Thoracic aorta (tissue), 2 donors: Measurements from ENCODE around the gene CEP112. TPM values are rescaled to one million over a fixed set of nuclear protein-coding genes. Genes with fewer than 3 reads are reported as not detected.

ENCODE experiments used
- ATAC-seq: fragments of 150-250 bp; one replicate; pipeline ENCODE4 v1.8.0; 2017; ENCODE audit warnings: low read depth; ENCODE audit not compliant: insufficient number of reproducible peaks, low FRiP score
- DNase-seq: peaks from one replicate; pipeline ENCODE4 v3.0.0-alpha.2; 2020; ENCODE audit warnings: low spot score
- H3K27ac ChIP-seq, 2 donors: fragments of 200-600 bp; sonication (generic); 1 replicate in 1 of 2; 2 replicates in 1 of 2; pipeline ENCODE4 v1.5.1; 2016; ENCODE audit warnings: mild to moderate bottlenecking in 2 of 2, moderate library complexity in 2 of 2
- H3K27me3 ChIP-seq: fragments of 200-600 bp; sonication (generic); replicated peaks from 2 replicates; pipeline ENCODE4 v1.6.0; 2016; ENCODE audit warnings: mild to moderate bottlenecking; ENCODE audit not compliant: insufficient read depth
- H3K36me3 ChIP-seq: fragments of 200-600 bp; sonication (generic); one replicate; pipeline ENCODE4 v1.5.1; 2016
- H3K4me1 ChIP-seq, 2 donors: fragments of 200-600 bp; sonication (generic); 1 replicate in 1 of 2; 2 replicates in 1 of 2; pipeline versions ENCODE4 v1.5.1 to v1.6.0; 2016; ENCODE audit warnings: low read depth in 2 of 2, mild to moderate bottlenecking in 1 of 2; ENCODE audit not compliant: control insufficient read depth in 1 of 2
- H3K4me3 ChIP-seq: fragments of 200-600 bp; sonication (generic); 2 replicates; pipeline ENCODE4 v1.5.1; 2016; ENCODE audit warnings: mild to moderate bottlenecking
- H3K9me3 ChIP-seq: fragments of 200-600 bp; sonication (generic); 2 replicates; pipeline ENCODE4 v1.5.1; 2016
- CTCF ChIP-seq: fragments of 200-600 bp; sonication (generic); IDR thresholded peaks from one replicate; pipeline ENCODE4 v1.5.1; 2019; ENCODE audit warnings: antibody characterized with exemption
- total RNA-seq, 2 donors: library from RNA; depleted of rRNA; stranded (reverse); fragments of >200 nt; gene quantifications; one replicate each; pipeline versions ENCODE4 v1.1.0 to v1.2.3, GENCODE V29; 2016

Gene CEP112
- total RNA-seq, 2 donors from 2014 or later: 13.4 to 19.0 TPM

DNA sequence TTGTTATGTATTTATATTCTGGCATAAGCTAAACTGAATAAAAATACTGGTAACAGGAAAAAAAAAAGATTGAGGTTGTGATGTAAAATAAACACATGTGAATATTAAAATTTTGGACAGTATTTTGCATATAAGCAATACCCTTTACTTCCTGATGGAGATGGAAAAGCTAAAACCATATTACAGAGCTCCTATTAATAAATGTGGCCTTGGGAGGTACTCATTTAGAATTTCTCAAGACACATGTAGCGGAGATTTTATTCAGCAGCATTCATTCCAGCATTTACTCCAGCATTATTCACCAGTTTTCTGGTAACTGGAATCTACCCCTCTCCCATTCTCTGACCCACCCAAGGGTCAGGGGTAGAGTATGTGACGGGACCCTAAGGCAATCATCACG is 536.2 kb downstream of the CEP112 start:
- no peaks in the 10 kb centered on the region for H3K36me3 ChIP-seq
- ATAC-seq: no peak
- no peak for TF ChIP-seq CTCF
- no peaks in the 10 kb centered on the region for H3K9me3 ChIP-seq
- H3K27me3 ChIP-seq: no peaks in the 10 kb centered on the region
- no peak overlapping the region for H3K27ac ChIP-seq
- DNase-seq: no peak
- no peaks in the 10 kb centered on the region for H3K4me1 ChIP-seq
- H3K4me3 ChIP-seq: no peak overlapping the region

DNA sequence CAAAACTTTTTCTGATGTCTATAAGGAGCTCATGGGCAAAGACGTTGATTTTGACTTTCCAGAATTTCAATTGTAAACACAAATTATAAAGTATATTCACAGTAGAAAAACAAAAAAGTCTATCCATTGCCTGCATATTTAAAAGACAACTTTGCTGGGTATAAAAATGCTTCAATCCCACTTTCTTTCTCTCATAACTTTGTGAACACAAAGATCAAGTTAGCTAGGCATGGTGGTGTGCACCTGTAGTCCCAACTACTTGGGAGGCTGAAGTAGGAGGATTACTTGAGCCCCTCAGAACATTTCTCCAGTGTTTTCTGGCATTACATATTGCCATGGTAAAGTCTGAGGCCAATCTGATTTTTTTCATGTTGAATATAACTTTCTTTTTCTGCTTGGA is 547.4 kb downstream of the CEP112 start:
- Histone ChIP-seq H3K27me3 (no peaks in the 10 kb centered on the region), H3K9me3 (peaks cover 5% of the 10 kb centered on the region), H3K4me1 (no peaks in the 10 kb centered on the region), H3K27ac (no peak overlapping the region), H3K4me3 (no peak overlapping the region), H3K36me3 (no peaks in the 10 kb centered on the region)
- DNase-seq (no peak), ATAC-seq (no peak)
- no peak for TF ChIP-seq CTCF

DNA sequence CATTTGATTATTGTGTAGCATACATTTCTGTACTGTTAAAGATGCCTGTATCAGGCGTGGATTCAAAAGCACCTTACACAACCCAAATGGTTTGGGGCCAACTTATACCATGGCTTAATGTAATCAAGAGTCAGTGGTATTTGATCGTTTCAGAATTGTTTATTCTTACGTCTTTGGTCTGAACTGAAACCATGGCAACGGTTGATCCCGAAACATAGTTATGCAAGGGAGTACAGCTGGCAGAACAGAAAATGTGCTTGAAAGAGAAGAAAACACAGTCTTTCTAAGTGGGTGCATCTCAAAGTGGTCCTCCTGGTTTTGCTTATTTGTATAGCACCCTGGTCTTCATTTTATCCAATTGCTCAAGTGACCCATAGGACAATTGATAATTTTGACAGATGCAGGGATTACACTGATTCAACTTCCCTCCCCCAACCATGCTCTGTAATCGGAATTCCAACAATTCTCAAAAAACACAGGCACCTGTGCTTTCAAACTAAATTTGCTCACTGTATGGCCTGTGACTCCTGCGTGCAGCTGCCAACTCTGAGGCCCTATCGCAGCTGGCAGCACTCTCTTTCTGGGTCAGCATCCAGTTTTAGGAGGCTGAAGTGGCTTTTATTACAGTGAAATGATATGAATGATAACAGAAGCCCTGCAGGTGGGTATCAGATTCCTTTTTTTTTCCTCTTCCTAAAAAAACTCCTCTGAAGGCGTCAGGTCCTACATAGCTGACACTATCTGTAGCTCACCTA is 553.5 kb downstream of the CEP112 start:
- ATAC-seq: no peak
- no peaks in the 10 kb centered on the region for H3K27me3 ChIP-seq

GRCh38 chr17:65637786-65638185 is 554.1 kb downstream of the CEP112 start:
- Histone ChIP-seq H3K36me3 (no peaks in the 10 kb centered on the region), H3K9me3 (no peaks in the 10 kb centered on the region), H3K4me3 (no peak overlapping the region), H3K4me1 (no peaks in the 10 kb centered on the region), H3K27ac (no peak overlapping the region), H3K27me3 (no peaks in the 10 kb centered on the region)
- ATAC-seq: no peak
- no peak for DNase-seq
- TF ChIP-seq CTCF: no peak

More for the DNA sequence above, 553.5 kb downstream of the CEP112 start:
- no peaks in the 10 kb centered on the region for H3K36me3 ChIP-seq
- no peak for TF ChIP-seq CTCF
- H3K9me3 ChIP-seq: no peaks in the 10 kb centered on the region
- H3K4me1 ChIP-seq: no peaks in the 10 kb centered on the region
- no peak overlapping the region for H3K4me3 ChIP-seq
- no peak overlapping the region for H3K27ac ChIP-seq
- DNase-seq: no peak

DNA sequence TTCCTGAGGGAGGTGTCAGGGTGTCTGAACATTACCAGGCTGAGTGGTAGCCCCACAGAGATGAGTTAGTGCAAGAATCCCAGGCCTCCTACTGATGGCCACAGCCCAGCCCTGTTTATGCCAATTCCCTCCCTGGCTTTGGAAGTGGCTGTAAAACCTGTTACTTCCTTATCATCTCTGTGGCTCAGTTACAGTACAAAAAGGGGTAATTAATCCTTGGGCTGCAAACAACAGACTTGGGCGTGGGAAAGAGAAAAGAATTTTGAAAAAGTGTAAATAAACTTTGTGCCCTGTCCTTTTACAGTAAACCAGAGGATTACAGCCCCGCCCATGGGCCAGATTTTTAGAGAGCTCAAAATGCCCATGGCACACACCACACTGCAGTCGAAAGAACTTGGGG is 557.4 kb downstream of the CEP112 start:
- no peak for TF ChIP-seq CTCF
- DNase-seq: no peak
- H3K9me3 ChIP-seq: no peaks in the 10 kb centered on the region
- no peak for ATAC-seq
- H3K27me3 ChIP-seq: no peaks in the 10 kb centered on the region
- no peak overlapping the region for H3K4me3 ChIP-seq
- H3K4me1 ChIP-seq: no peaks in the 10 kb centered on the region
- H3K27ac ChIP-seq: no peak overlapping the region
- H3K36me3 ChIP-seq: no peaks in the 10 kb centered on the region
